ENCODE results near the gene NANOS2.
"Not testable (repeated sequence)": the region's sequence is repeated elsewhere in the genome, so short reads cannot be mapped to it uniquely, and the experiment has no call there.

NANOS2 gene

DNA sequence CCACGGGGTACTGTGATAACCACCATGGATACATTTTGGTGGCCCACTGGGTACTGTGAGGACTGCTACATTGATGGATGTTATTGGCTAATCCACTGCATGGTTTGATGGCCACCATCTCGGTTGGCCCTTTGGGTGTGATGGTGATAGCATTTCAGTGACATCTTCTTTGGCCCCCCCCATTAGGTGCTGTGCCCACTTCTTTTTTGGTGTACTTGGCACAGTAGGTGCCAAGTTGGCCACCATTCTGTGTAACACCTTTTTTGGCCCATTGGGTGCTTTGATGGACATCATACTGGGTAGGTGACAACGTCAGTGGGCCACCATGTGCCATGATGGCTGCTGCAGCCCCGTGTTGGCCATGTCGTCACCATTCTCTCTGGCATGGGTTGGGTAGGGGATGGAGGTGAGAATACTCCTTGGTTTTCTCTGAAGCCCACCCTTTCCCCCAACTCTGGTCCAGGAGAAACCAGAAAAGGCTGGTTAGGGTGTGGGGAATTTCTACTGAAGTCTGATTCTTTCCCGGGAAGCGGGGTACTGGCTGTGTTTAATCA, 41.3 kb downstream of the NANOS2 start:
- no peaks in the 10 kb centered on the region for H3F3A ChIP-seq (ENCODE audit: insufficient read depth, low read length)
- peaks cover 4% of the 10 kb centered on the region; the same call in 1 of the 2 replicates for H3K27me3 ChIP-seq (ENCODE audit: insufficient read depth, low read length)
- no peak overlapping the region for H3K4me3 ChIP-seq (ENCODE audit: low read depth, low read length, poor library complexity, severe bottlenecking)
- no peaks in the 10 kb centered on the region for H4K20me1 ChIP-seq (ENCODE audit: insufficient read depth, low read length)
- no peak overlapping the region for H3K4me2 ChIP-seq (ENCODE audit: low read length)
- TF ChIP-seq EZH2 (IDR thresholded peaks at IDR 0.05; ENCODE audit: borderline replicate concordance, low read length): no peak
- TF ChIP-seq, protein P1, sequence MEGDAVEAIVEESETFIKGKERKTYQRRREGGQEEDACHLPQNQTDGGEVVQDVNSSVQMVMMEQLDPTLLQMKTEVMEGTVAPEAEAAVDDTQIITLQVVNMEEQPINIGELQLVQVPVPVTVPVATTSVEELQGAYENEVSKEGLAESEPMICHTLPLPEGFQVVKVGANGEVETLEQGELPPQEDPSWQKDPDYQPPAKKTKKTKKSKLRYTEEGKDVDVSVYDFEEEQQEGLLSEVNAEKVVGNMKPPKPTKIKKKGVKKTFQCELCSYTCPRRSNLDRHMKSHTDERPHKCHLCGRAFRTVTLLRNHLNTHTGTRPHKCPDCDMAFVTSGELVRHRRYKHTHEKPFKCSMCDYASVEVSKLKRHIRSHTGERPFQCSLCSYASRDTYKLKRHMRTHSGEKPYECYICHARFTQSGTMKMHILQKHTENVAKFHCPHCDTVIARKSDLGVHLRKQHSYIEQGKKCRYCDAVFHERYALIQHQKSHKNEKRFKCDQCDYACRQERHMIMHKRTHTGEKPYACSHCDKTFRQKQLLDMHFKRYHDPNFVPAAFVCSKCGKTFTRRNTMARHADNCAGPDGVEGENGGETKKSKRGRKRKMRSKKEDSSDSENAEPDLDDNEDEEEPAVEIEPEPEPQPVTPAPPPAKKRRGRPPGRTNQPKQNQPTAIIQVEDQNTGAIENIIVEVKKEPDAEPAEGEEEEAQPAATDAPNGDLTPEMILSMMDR (IDR thresholded peaks at IDR 0.05; ENCODE audit: low read length): no peak
- H3K9me3 ChIP-seq (ENCODE audit: low read length): no peaks in the 10 kb centered on the region
- H3K27ac ChIP-seq (ENCODE audit: low read depth, low read length, poor library complexity, severe bottlenecking): no peak overlapping the region
- no peaks in the 10 kb centered on the region for H3K4me1 ChIP-seq (ENCODE audit: insufficient read depth, low read length, severe bottlenecking)
- H3K9ac ChIP-seq (ENCODE audit: low read length): no peak overlapping the region
- no peaks in the 10 kb centered on the region for H3K79me2 ChIP-seq (ENCODE audit: insufficient read depth, low read length)
- no peaks in the 10 kb centered on the region for H3K9me2 ChIP-seq (ENCODE audit: low read depth, low read length)
- no peaks in the 10 kb centered on the region for H3K36me3 ChIP-seq (ENCODE audit: insufficient read depth, low read length)
- no peak overlapping the region for H2AFZ ChIP-seq (ENCODE audit: low read length)

DNA sequence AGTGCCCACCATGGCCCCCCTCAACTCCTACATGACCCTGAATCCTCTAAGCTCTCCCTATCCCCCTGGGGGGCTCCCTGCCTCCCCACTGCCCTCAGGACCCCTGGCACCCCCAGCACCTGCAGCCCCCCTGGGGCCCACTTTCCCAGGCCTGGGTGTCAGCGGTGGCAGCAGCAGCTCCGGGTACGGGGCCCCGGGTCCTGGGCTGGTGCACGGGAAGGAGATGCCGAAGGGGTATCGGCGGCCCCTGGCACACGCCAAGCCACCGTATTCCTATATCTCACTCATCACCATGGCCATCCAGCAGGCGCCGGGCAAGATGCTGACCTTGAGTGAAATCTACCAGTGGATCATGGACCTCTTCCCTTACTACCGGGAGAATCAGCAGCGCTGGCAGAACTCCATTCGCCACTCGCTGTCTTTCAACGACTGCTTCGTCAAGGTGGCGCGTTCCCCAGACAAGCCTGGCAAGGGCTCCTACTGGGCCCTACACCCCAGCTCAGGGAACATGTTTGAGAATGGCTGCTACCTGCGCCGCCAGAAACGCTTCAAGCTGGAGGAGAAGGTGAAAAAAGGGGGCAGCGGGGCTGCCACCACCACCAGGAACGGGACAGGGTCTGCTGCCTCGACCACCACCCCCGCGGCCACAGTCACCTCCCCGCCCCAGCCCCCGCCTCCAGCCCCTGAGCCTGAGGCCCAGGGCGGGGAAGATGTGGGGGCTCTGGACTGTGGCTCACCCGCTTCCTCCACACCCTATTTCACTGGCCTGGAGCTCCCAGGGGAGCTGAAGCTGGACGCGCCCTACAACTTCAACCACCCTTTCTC, 42.3 kb downstream of the NANOS2 start:
- peaks cover 4% of the 10 kb centered on the region; the same call in 1 of the 2 replicates for H3K27me3 ChIP-seq (ENCODE audit: insufficient read depth, low read length)
- TF ChIP-seq, protein P1 (IDR thresholded peaks at IDR 0.05; ENCODE audit: low read length): no peak
- TF ChIP-seq EZH2 (IDR thresholded peaks at IDR 0.05; ENCODE audit: borderline replicate concordance, low read length): no peak
- no peaks in the 10 kb centered on the region for H3K79me2 ChIP-seq (ENCODE audit: insufficient read depth, low read length)
- no peak overlapping the region for H3K9ac ChIP-seq (ENCODE audit: low read length)
- no peaks in the 10 kb centered on the region for H3F3A ChIP-seq (ENCODE audit: insufficient read depth, low read length)
- H3K4me2 ChIP-seq (ENCODE audit: low read length): no peak overlapping the region
- H3K36me3 ChIP-seq (ENCODE audit: insufficient read depth, low read length): no peaks in the 10 kb centered on the region
- H3K4me3 ChIP-seq (ENCODE audit: low read depth, low read length, poor library complexity, severe bottlenecking): no peak overlapping the region
- no peaks in the 10 kb centered on the region for H3K9me2 ChIP-seq (ENCODE audit: low read depth, low read length)
- H3K27ac ChIP-seq (ENCODE audit: low read depth, low read length, poor library complexity, severe bottlenecking): no peak overlapping the region
- H3K9me3 ChIP-seq (ENCODE audit: low read length): no peaks in the 10 kb centered on the region
- no peak overlapping the region for H2AFZ ChIP-seq (ENCODE audit: low read length)
- no peaks in the 10 kb centered on the region for H3K4me1 ChIP-seq (ENCODE audit: insufficient read depth, low read length, severe bottlenecking)
- H4K20me1 ChIP-seq (ENCODE audit: insufficient read depth, low read length): no peaks in the 10 kb centered on the region

DNA sequence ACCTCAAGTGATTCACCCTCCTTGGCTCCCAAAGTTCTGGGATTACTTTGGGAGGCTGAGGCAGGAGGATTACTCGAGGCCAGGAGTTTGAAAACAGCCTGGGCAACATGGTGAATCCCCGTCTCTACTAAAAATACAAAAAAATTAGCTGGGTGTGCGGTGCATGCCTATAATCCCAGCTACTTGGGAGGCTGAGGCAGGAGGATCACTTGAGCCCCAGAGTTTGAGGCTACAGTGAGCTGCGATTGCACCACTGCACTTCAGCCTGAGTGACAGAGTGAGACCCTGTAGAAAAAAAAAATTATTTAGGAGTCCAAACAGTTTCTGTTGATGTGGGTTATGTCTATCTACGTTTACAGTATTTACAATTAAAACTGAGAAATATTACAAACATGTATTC, 43.8 kb downstream of the NANOS2 start:
- no peak overlapping the region for H3K4me3 ChIP-seq (ENCODE audit: low read depth, low read length, poor library complexity, severe bottlenecking)
- H3K9ac ChIP-seq (ENCODE audit: low read length): no peak overlapping the region
- H4K20me1 ChIP-seq (ENCODE audit: insufficient read depth, low read length): no peaks in the 10 kb centered on the region
- no peaks in the 10 kb centered on the region for H3K36me3 ChIP-seq (ENCODE audit: insufficient read depth, low read length)
- no peak for TF ChIP-seq EZH2 (IDR thresholded peaks at IDR 0.05; ENCODE audit: borderline replicate concordance, low read length)
- TF ChIP-seq, protein P1 (IDR thresholded peaks at IDR 0.05; ENCODE audit: low read length): no peak
- no peak overlapping the region for H3K27ac ChIP-seq (ENCODE audit: low read depth, low read length, poor library complexity, severe bottlenecking)
- no peaks in the 10 kb centered on the region for H3K4me1 ChIP-seq (ENCODE audit: insufficient read depth, low read length, severe bottlenecking)
- H3K4me2 ChIP-seq (ENCODE audit: low read length): no peak overlapping the region
- peaks cover 4% of the 10 kb centered on the region; the same call in 1 of the 2 replicates for H3K27me3 ChIP-seq (ENCODE audit: insufficient read depth, low read length)
- H2AFZ ChIP-seq (ENCODE audit: low read length): no peak overlapping the region
- no peaks in the 10 kb centered on the region for H3K79me2 ChIP-seq (ENCODE audit: insufficient read depth, low read length)
- H3K9me2 ChIP-seq (ENCODE audit: low read depth, low read length): no peaks in the 10 kb centered on the region
- H3K9me3 ChIP-seq (ENCODE audit: low read length): no peaks in the 10 kb centered on the region
- no peaks in the 10 kb centered on the region for H3F3A ChIP-seq (ENCODE audit: insufficient read depth, low read length)

DNA sequence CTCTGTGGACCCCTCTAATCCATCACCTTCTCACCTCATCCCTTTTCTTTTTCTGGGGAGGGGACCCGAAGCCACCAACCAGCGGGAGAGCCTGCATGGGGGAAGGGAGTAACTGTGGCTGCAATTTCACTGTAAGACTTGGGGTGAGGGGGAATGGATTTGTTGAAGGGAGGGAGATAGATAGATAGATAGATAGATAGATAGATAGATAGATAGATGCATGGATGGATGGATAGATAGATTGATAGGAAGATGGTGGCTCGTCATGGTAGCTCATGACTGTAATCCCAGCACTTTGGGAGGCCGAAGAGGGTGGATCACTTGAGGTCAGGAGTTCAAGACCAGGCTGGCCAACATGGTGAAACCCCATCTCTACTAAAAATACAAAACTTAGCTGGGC, 47.3 kb downstream of the NANOS2 start:
- H4K20me1 ChIP-seq (ENCODE audit: insufficient read depth, low read length); H3K27me3 ChIP-seq (ENCODE audit: insufficient read depth, low read length); H3K9ac ChIP-seq (ENCODE audit: low read length); H3K4me2 ChIP-seq (ENCODE audit: low read length); H3K9me3 ChIP-seq (ENCODE audit: low read length); H3F3A ChIP-seq (ENCODE audit: insufficient read depth, low read length); H3K27ac ChIP-seq (ENCODE audit: low read depth, low read length, poor library complexity, severe bottlenecking); H3K79me2 ChIP-seq (ENCODE audit: insufficient read depth, low read length); H3K9me2 ChIP-seq (ENCODE audit: low read depth, low read length); H2AFZ ChIP-seq (ENCODE audit: low read length); H3K36me3 ChIP-seq (ENCODE audit: insufficient read depth, low read length); H3K4me3 ChIP-seq (ENCODE audit: low read depth, low read length, poor library complexity, severe bottlenecking): not testable (repeated sequence)
- H3K4me1 ChIP-seq (ENCODE audit: insufficient read depth, low read length, severe bottlenecking): peaks cover 15% of the 10 kb centered on the region

All from OCI-LY1 (cell line).